Brain microvascular endothelial cell (primary cell): ENCODE measurements around the gene PTPN12.
"Not testable (repeated sequence)": the region's sequence is repeated elsewhere in the genome, so short reads cannot be mapped to it uniquely, and the experiment has no call there.

Experiments used
- DNase-seq: peaks from one replicate; pipeline ENCODE4 v3.0.0-alpha.2; 2020
- H3K27ac ChIP-seq: fragments of 250-450 bp; sonication (Bioruptor Pico); 2 replicates; pipeline ENCODE4 v1.5.1; 2020; ENCODE audit warnings: mild to moderate bottlenecking, moderate library complexity
- H3K27me3 ChIP-seq: fragments of 250-450 bp; sonication (Bioruptor Pico); replicated peaks from 2 replicates; pipeline ENCODE4 v1.5.1; 2020; ENCODE audit warnings: mild to moderate bottlenecking
- H3K36me3 ChIP-seq: fragments of 250-450 bp; sonication (Bioruptor Pico); replicated peaks from 2 replicates; pipeline ENCODE4 v1.5.1; 2020; ENCODE audit warnings: mild to moderate bottlenecking
- H3K4me3 ChIP-seq: 2 replicates; pipeline ENCODE4 v1.5.1; 2011; ENCODE audit warnings: low read depth, mild to moderate bottlenecking, control low read depth, low read length, moderate library complexity
- in situ Hi-C: cut with HindIII; loops from 2 replicates; pipeline ENCODE4 v1.10.0; 2017; ENCODE audit warnings: low sequenced_read_pairs, low pct_ligation_motif_present
- TF ChIP-seq, protein P1 (sequence below): IDR thresholded peaks from 2 replicates; pipeline ENCODE4 v1.5.1; 2011; ENCODE audit warnings: low read depth, mild to moderate bottlenecking, moderate library complexity, low read length, control low read depth, inconsistent platforms; ENCODE audit errors: missing control alignments

PTPN12 gene

DNA sequence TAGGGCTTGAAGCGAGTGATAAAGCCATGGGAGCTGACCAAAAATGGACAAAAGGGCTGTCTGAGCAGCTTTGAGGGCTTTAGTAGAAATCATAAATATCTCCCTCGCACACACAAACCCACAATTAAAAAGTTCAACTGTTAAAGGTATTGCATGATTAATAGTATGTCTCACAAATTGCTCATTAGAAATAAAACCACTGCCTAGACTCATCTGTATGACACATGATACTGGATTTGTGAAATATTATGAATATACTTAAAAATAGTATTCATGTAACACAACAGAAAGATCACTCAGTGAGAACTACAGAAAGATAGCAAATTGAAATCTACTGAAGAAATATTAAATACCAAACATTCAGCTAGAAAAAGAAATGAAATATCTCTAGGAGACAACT lies 11.9 kb upstream of the PTPN12 start:
- no peaks in the 10 kb centered on the region for H3K36me3 ChIP-seq
- no peak overlapping the region for H3K27ac ChIP-seq
- TF ChIP-seq, protein P1, sequence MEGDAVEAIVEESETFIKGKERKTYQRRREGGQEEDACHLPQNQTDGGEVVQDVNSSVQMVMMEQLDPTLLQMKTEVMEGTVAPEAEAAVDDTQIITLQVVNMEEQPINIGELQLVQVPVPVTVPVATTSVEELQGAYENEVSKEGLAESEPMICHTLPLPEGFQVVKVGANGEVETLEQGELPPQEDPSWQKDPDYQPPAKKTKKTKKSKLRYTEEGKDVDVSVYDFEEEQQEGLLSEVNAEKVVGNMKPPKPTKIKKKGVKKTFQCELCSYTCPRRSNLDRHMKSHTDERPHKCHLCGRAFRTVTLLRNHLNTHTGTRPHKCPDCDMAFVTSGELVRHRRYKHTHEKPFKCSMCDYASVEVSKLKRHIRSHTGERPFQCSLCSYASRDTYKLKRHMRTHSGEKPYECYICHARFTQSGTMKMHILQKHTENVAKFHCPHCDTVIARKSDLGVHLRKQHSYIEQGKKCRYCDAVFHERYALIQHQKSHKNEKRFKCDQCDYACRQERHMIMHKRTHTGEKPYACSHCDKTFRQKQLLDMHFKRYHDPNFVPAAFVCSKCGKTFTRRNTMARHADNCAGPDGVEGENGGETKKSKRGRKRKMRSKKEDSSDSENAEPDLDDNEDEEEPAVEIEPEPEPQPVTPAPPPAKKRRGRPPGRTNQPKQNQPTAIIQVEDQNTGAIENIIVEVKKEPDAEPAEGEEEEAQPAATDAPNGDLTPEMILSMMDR = no peak
- in situ Hi-C loops = no loop called here
- H3K4me3 ChIP-seq = no peak overlapping the region
- no peak for DNase-seq
- no peaks in the 10 kb centered on the region for H3K27me3 ChIP-seq

DNA sequence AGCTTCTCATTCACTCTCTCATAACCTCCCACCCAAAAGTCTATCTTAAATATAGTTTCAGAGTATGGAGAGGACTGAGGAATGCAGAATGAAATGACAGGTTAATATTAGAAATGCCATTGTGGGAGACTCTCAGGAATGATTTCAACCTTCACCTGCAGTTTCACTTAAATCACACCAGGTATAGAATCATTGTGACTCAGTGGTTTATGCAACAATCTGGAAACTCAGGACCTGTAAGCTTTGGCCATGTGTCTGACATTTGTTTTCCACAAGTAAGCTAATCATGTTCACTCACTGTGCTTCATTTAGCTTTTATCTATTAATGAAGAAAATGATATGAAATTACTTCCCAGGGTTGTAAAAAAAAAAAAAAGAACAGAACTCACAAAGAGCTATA lies 8.7 kb upstream of the PTPN12 start:
- Histone ChIP-seq H3K4me3 (no peak overlapping the region), H3K36me3 (no peaks in the 10 kb centered on the region), H3K27ac (no peak overlapping the region), H3K27me3 (no peaks in the 10 kb centered on the region)
- TF ChIP-seq, protein P1 = no peak
- DNase-seq = no peak
- in situ Hi-C loops = no loop called here

DNA sequence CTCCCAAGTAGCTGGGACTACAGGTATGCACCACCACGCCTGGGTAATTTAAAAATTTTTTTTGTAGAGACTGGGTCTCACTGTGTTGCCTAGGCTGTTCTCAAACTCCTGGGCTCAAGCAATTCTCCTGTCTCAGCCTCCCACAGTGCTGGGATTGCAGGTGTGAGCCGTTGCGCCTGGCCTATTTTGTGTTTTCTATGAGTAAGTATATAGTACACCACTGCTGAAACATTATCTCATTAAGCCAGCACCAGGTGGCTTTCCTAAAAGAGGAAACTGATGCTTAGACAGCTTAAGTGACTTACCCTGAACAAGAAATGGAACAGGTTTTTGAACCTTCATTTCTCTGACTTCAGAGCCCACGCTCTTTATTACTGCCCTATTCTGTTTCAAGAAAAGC lies 7.8 kb upstream of the PTPN12 start:
- H3K4me3 ChIP-seq = no peak overlapping the region
- in situ Hi-C loops = no loop called here
- DNase-seq = no peak
- H3K36me3 ChIP-seq = no peaks in the 10 kb centered on the region
- H3K27ac ChIP-seq = no peak overlapping the region
- H3K27me3 ChIP-seq = no peaks in the 10 kb centered on the region
- TF ChIP-seq, protein P1 = no peak

DNA sequence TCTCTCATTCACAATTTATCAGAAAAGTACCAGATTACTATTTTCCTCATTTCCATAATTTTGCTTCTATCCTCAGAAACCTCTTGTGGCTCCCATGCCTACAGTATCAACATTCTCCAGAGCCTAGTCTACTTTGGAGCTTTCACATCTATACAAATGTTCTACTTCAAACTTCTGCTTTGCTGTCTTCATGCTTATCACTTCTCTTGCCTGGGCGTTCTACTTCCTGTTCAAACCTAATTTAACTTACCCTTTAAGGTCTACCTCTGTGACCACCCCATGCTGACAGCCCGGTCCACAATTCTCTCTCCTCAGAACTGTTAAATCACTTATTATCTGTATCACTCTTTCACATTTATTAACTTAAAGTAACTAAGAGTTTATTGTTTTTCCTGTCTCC lies 6.1 kb upstream of the PTPN12 start:
- Histone ChIP-seq H3K36me3 (no peaks in the 10 kb centered on the region), H3K27me3 (no peaks in the 10 kb centered on the region), H3K4me3 (no peak overlapping the region), H3K27ac (no peak overlapping the region)
- in situ Hi-C loops = no loop called here
- DNase-seq = no peak
- TF ChIP-seq, protein P1 = no peak

DNA sequence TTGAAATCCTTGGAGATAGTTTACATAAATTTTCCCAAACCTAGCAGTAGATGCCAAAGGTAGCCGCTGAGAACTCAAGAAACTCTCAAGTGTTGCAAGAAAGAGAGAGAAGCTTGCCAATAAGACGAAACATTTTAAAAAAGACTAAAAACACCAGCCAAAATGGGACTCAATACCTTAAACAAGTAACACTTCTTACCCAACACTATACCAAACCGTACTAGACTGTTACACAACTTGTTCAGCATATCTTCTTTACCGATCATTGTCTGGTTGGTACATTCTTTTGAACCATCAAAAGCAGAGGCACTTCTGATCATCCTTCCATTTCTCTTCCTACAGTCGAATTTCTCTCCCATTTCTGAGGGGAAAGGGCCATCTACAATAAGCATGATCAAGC lies 4.8 kb upstream of the PTPN12 start:
- no peak overlapping the region for H3K27ac ChIP-seq
- DNase-seq = no peak
- no peaks in the 10 kb centered on the region for H3K27me3 ChIP-seq
- TF ChIP-seq, protein P1 = no peak
- no peaks in the 10 kb centered on the region for H3K36me3 ChIP-seq
- H3K4me3 ChIP-seq = no peak overlapping the region
- in situ Hi-C loops = no loop called here

DNA sequence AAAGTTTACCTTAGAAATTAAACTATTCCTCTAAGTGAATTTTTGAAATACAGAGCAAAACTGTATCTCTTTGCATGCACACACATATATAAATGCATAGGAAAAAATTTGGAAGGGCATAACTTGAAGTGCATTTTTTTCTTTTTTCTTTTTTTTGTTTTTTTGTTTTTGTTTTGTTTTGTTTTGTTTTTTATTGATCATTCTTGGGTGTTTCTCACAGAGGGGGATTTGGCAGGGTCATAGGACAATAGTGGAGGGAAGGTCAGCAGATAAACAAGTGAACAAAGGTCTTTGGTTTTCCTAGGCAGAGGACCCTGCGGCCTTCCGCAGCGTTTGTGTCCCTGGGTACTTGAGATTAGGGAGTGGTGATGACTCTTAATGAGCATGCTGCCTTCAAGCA lies 4.4 kb upstream of the PTPN12 start:
- H3K4me3 ChIP-seq, H3K27ac ChIP-seq, H3K27me3 ChIP-seq, DNase-seq, H3K36me3 ChIP-seq, in situ Hi-C loops: not testable (repeated sequence)

DNA sequence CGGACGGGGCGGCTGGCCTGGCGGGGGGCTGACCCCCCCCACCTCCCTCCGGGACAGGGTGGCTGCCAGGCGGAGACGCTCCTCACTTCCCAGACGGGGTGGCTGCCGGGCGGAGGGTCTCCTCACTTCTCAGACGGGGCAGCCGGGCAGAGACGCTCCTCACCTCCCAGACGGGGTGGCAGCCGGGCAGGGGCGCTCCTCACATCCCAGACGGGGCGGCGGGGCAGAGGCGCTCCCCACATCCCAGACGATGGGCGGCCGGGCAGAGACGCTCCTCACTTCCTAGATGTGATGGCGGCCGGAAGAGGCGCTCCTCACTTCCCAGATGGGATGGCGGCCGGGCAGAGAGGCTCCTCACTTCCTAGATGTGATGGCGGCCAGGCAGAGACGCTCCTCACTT lies 3.0 kb upstream of the PTPN12 start:
- H3K27ac ChIP-seq, H3K27me3 ChIP-seq, in situ Hi-C loops, H3K36me3 ChIP-seq, DNase-seq, H3K4me3 ChIP-seq: not testable (repeated sequence)
